ENCODE results near the gene ADH6. TPM values are rescaled to one million over a fixed set of nuclear protein-coding genes. Genes with fewer than 3 reads are reported as not detected.

The ADH6 gene
- total RNA-seq (2011; cell fraction: chromatin; rRNA removed; ENCODE audit: low replicate concordance): not detected in 2 replicates
- not detected in 2 replicates for total RNA-seq (2011; cell fraction: nucleolus; rRNA removed)
- not detected in 2 replicates for total RNA-seq (2011; cell fraction: nucleoplasm; rRNA removed)
- total RNA-seq (2014; rRNA removed) (not detected in 2 replicates), total RNA-seq (2014; rRNA removed; fragmentation: Illumina TruSeq; extraction: Trizol) (not detected in 2 replicates), total RNA-seq (2015; rRNA removed; fragmentation: Illumina TruSeq; extraction: Trizol) (not detected in 2 replicates), total RNA-seq (2021) (not detected in 2 replicates), polyA plus RNA-seq (2011; rRNA removed) (not detected in 2 replicates), polyA plus RNA-seq (2014; fragmentation: Illumina TruSeq; extraction: Trizol) (not detected in 2 replicates), polyA plus RNA-seq (2014; fragmentation: Nextera tagmentation; extraction: Ambion mirVana) (under 1 TPM in 1 of 2 experiments, not detected in 1; 0.13 TPM), polyA plus RNA-seq (2014; rRNA removed) (not detected in 2 replicates), polyA minus RNA-seq (2011; rRNA and poly(A)+ RNA removed) (not detected in 2 replicates), Bru-seq, nascent RNA (not detected), BruChase-seq, experiment 1, labeled RNA remaining after a 2-hour chase (not detected), BruChase-seq, experiment 2, labeled RNA remaining after a 6-hour chase (not detected)
- polyA plus RNA-seq (2011; cell fraction: cytosol; rRNA removed): not detected in 2 replicates
- polyA plus RNA-seq (2011; cell fraction: nucleus; rRNA removed): not detected in 2 replicates
- 0.21 and 0.65 TPM in 2 replicates for polyA plus RNA-seq (2012)
- polyA minus RNA-seq (2011; cell fraction: cytosol; rRNA and poly(A)+ RNA removed): not detected in 2 replicates
- polyA minus RNA-seq (2011; cell fraction: nucleus; rRNA and poly(A)+ RNA removed): not detected in 2 replicates
- long read RNA-seq, experiment 1, partial matches to known transcripts: 0 of 1 reads
- long read RNA-seq, experiment 1, other reads (novel, unspliced or antisense): 1 of 1 reads
- long read RNA-seq, experiment 2: 0 reads
- long read RNA-seq, experiment 3: 0 reads

DNA sequence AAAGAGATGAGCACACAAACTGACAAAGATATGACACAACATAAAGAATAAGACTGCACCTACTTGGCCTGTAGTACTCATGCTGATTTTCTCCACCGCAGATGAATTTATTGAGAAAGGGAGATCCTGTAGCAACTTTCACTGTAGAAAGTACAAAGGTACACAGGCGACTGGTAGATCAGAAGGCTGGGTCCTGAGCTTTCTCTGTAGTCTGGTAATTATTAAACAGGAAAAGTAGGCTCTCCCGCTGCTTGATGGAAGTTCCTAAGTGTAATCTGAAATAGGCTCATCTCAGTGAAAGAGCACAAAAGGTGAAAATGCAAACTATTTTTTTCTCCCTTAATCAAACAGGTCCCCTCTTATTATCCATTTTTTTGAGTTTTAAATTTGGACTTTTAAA lies at the start of gene ADH6:
Gene ADH6 (minus strand): TSS at position 175 of the 400 bp plus-strand sequence. CDS start 94 bp downstream, at position 81.
- WGBS (ENCODE audit: insufficient coverage, low coverage, missing lambda C conversion rate): 2% methylated on average over 3 of the region's 3 CpGs
- no peak within 1 kb of the TSS for H3K27ac ChIP-seq (ENCODE audit: extremely low read depth, low read depth, low read length)
- no TSS peak for BruUV-seq (replicated peaks)
- H3K9me3 ChIP-seq (replicated peaks; ENCODE audit: control insufficient read depth, insufficient read depth, low read depth, low read length): no peaks in the 10 kb centered on the region
- H3K4me3 ChIP-seq: no peak within 1 kb of the TSS
- no peak within 1 kb of the TSS for H2AFZ ChIP-seq (ENCODE audit: low read depth, low read length)
- H3K79me2 ChIP-seq (ENCODE audit: control insufficient read depth, insufficient read depth, low read length): no peaks in the 10 kb centered on the region
- no peak within 1 kb of the TSS for H3K9ac ChIP-seq (ENCODE audit: insufficient read depth in 1 of 2, low read depth in 2 of 2, low read length in 2 of 2)
- FAIRE-seq (no peak), ATAC-seq (no peak), DNase-seq (ENCODE audit: extremely low read depth in 1 of 4, low spot score in 3 of 4) (no peak)
- no peaks in the 10 kb centered on the region for H3K9me1 ChIP-seq (ENCODE audit: control insufficient read depth, insufficient read depth, low read length)
- ChIA-PET CTCF (ENCODE audit: low intra/inter-chr PET ratio) (no interaction called here), POLR2A (no interaction called here)
- H3K4me2 ChIP-seq (ENCODE audit: insufficient read depth, low read length): no peak within 1 kb of the TSS
- H3K27me3 ChIP-seq (ENCODE audit: control insufficient read depth in 2 of 2, insufficient read depth in 2 of 2, low read length in 2 of 2): no peaks in the 10 kb centered on the region
- H4K20me1 ChIP-seq (replicated peaks; ENCODE audit: control insufficient read depth, insufficient read depth, low read length): no peaks in the 10 kb centered on the region
- H3K36me3 ChIP-seq (ENCODE audit: control insufficient read depth, insufficient read depth, low read length): no peaks in the 10 kb centered on the region
- intact Hi-C loops (cut with micrococcal nuclease): no loop called here
- no peaks in the 10 kb centered on the region for H3K4me1 ChIP-seq (replicated peaks in 1 of 2; ENCODE audit: control insufficient read depth in 2 of 2, insufficient read depth in 2 of 2, low read length in 2 of 2)
- in situ Hi-C loops (cut with MboI): no loop called here
- TF ChIP-seq GABPB1 (CRISPR knock-in tag; IDR thresholded peaks at IDR 0.05) (no peak), NFE2 (IDR thresholded peaks at IDR 0.05; ENCODE audit: low read depth) (no peak), POLR2G (IDR thresholded peaks at IDR 0.05; ENCODE audit: low read depth, low read length) (no peak), E2F3 (CRISPR knock-in tag; IDR thresholded peaks at IDR 0.05) (no peak), FOXA1 (IDR thresholded peaks at IDR 0.05; ENCODE audit: borderline replicate concordance) (no peak), STAG1 (CRISPR knock-in tag; IDR thresholded peaks at IDR 0.05; ENCODE audit: borderline replicate concordance) (no peak), USF1 (CRISPR knock-in tag; IDR thresholded peaks at IDR 0.05) (no peak), NR1H2 (CRISPR knock-in tag; IDR thresholded peaks at IDR 0.05) (no peak), ZNF274 (IDR thresholded peaks at IDR 0.05; ENCODE audit: borderline replicate concordance, low read depth, low read length) (no peak)
- TF ChIP-seq, protein P1, sequence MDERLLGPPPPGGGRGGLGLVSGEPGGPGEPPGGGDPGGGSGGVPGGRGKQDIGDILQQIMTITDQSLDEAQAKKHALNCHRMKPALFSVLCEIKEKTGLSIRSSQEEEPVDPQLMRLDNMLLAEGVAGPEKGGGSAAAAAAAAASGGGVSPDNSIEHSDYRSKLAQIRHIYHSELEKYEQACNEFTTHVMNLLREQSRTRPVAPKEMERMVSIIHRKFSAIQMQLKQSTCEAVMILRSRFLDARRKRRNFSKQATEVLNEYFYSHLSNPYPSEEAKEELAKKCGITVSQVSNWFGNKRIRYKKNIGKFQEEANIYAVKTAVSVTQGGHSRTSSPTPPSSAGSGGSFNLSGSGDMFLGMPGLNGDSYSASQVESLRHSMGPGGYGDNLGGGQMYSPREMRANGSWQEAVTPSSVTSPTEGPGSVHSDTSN (CRISPR knock-in tag; IDR thresholded peaks at IDR 0.05; ENCODE audit: low read depth): no peak
- TF ChIP-seq, protein P1 (tag; conservative IDR thresholded peaks at IDR 0.05; ENCODE audit: low read depth): no peak
- TF ChIP-seq, protein P2, sequence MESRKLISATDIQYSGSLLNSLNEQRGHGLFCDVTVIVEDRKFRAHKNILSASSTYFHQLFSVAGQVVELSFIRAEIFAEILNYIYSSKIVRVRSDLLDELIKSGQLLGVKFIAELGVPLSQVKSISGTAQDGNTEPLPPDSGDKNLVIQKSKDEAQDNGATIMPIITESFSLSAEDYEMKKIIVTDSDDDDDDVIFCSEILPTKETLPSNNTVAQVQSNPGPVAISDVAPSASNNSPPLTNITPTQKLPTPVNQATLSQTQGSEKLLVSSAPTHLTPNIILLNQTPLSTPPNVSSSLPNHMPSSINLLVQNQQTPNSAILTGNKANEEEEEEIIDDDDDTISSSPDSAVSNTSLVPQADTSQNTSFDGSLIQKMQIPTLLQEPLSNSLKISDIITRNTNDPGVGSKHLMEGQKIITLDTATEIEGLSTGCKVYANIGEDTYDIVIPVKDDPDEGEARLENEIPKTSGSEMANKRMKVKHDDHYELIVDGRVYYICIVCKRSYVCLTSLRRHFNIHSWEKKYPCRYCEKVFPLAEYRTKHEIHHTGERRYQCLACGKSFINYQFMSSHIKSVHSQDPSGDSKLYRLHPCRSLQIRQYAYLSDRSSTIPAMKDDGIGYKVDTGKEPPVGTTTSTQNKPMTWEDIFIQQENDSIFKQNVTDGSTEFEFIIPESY (CRISPR knock-in tag; IDR thresholded peaks at IDR 0.05): no peak

Measured in K562 (cell line).